Measurements from ENCODE around the gene RHOBTB1. TPM values are rescaled to one million over a fixed set of nuclear protein-coding genes. Genes with fewer than 3 reads are reported as not detected.

Gene RHOBTB1
- polyA plus RNA-seq, 1 experiment, result 17.3 TPM

DNA sequence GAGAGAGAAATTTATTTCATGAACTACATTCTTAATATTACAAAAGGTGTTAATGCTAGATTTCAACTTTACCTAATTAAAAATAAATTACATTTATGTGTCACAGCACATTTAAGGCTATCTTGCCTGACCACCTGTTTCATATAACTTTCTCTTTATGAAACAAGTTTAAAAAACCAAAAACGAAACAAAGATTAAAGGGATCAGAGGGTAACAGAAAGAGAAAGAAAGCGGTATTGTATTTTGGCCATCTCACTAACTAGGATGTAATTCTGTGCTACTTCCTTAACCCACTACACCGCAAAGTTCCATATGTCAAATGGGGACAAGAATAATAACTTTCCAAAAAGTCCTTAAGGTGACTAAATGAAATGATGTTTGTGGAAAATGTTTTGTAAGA is 6.3 kb upstream of the RHOBTB1 start:
- POLR2A ChIA-PET, result interaction anchor here (0.7 kb wide), 1 partner anchor 18 kb away, joined by 5 read pairs; no protein-coding TSS in a partner anchor
- no peak for DNase-seq (ENCODE audit: low read depth)
- no peaks in the 10 kb centered on the region for H3K27me3 ChIP-seq (ENCODE audit: control insufficient read depth, insufficient read depth, low read length)
- TF ChIP-seq, protein P1, sequence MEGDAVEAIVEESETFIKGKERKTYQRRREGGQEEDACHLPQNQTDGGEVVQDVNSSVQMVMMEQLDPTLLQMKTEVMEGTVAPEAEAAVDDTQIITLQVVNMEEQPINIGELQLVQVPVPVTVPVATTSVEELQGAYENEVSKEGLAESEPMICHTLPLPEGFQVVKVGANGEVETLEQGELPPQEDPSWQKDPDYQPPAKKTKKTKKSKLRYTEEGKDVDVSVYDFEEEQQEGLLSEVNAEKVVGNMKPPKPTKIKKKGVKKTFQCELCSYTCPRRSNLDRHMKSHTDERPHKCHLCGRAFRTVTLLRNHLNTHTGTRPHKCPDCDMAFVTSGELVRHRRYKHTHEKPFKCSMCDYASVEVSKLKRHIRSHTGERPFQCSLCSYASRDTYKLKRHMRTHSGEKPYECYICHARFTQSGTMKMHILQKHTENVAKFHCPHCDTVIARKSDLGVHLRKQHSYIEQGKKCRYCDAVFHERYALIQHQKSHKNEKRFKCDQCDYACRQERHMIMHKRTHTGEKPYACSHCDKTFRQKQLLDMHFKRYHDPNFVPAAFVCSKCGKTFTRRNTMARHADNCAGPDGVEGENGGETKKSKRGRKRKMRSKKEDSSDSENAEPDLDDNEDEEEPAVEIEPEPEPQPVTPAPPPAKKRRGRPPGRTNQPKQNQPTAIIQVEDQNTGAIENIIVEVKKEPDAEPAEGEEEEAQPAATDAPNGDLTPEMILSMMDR (IDR thresholded peaks at IDR 0.05; ENCODE audit: insufficient read depth, low read depth, low read length), result no peak
- CTCF ChIA-PET, result no interaction called here
- H3K4me3 ChIP-seq (ENCODE audit: low read depth, low read length), result no peak overlapping the region
- no peaks in the 10 kb centered on the region for H3K36me3 ChIP-seq (ENCODE audit: control insufficient read depth, insufficient read depth, low read length)

DNA sequence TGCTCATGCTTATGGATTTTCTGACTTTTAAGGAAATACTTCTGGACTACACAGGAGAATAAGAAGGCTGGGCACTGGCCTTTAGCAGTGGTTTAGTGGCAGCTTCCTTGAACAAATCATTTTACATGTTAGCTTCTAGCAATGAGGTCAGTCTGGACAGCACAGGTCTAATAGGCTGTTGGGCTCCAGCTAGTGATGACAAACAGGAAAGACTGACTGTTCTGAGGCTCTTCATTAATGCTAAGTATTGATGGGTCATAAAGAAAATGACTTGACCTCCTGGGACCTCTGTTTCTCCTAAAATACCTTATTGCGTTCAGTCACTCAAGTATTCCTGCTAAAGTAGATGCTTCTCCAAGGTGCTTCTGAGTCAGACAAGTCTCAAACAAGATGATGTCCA is 4.9 kb upstream of the RHOBTB1 start:
- no peak overlapping the region for H3K4me3 ChIP-seq (ENCODE audit: low read depth, low read length)
- ChIA-PET CTCF (interaction anchor here (0.9 kb wide), 1 partner anchor 22 kb away, joined by 3 read pairs; no protein-coding TSS in a partner anchor), POLR2A (no interaction called here)
- TF ChIP-seq, protein P1 (IDR thresholded peaks at IDR 0.05; ENCODE audit: insufficient read depth, low read depth, low read length), result no peak
- no peaks in the 10 kb centered on the region for H3K27me3 ChIP-seq (ENCODE audit: control insufficient read depth, insufficient read depth, low read length)
- no peaks in the 10 kb centered on the region for H3K36me3 ChIP-seq (ENCODE audit: control insufficient read depth, insufficient read depth, low read length)
- DNase-seq (ENCODE audit: low read depth), result no peak

DNA sequence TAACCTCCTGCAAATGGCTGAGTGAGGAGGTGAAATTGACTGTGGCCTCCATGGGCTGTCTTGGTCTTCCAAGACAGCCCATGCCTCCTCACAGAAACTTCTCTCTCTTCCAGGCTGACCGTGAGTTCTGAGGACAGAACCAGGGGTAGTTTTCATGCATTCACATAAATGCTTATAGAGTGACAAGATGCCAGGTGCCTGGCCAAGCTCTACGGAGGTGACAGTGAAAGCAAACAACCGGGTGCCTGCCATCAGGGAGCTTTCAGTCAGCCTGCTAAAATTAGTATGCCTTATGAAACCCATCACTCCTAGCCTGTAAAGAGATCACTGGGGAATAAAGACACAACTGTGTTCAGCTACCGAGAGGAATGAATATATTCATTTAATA is 919 bp upstream of the RHOBTB1 start:
- POLR2A ChIA-PET, result interaction anchor here (0.6 kb wide), 1 partner anchor 1152 kb away, joined by 3 read pairs; no protein-coding TSS in a partner anchor
- TF ChIP-seq, protein P1 (IDR thresholded peaks at IDR 0.05; ENCODE audit: insufficient read depth, low read depth, low read length), result no peak
- CTCF ChIA-PET, result interaction anchor here (1.2 kb wide), 1 partner anchor 13 kb away, joined by 3 read pairs; no protein-coding TSS in a partner anchor
- Histone ChIP-seq H3K4me3 (ENCODE audit: low read depth, low read length) (peak overlapping the region; percentile 83), H3K27me3 (ENCODE audit: control insufficient read depth, insufficient read depth, low read length) (no peaks in the 10 kb centered on the region), H3K36me3 (ENCODE audit: control insufficient read depth, insufficient read depth, low read length) (no peaks in the 10 kb centered on the region)
- DNase-seq (ENCODE audit: low read depth), result no peak

DNA sequence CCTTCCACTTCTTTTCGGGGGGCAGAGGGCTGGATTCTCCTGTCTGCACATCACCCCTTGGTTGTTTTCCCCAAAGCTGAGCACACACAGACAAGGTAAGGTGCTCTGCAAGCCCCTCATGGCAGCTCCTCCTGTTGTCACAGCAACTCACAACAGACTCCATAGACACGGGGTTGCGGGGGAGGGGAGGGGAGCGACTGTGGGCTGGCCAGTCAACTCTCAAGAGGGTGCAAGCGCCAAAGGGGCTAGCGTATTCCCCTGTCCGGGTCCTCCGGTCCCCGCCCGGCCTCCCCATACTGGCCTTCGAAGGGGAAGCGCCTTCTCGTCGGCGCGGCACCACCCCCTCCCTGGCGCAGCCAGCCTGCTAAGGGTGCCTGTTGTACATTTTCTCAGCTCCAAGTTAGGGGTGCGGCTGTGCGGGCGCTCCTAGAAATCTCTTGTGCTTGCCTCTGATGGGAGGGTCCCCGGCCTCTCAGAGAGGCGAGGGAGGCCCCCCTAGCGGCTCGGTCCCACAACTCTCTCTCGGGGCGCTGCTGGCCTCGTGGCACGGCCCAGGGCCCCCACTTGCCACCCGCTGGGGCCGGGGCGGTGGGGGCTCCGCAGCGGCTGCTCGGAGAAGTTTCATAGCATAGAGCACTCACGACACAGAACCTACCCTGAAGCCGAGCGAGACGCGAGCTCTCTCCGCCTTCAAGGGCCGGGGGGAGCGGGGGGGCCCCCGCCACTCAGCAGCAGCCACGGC is 498 bp downstream of the RHOBTB1 start:
- CTCF ChIA-PET, result interaction anchor here (0.8 to 1.8 kb wide), 5 partner anchors 11 to 129 kb away, joined by 3 to 6 read pairs (median 6); no protein-coding TSS in a partner anchor
- POLR2A ChIA-PET, result interaction anchor here (0.5 to 0.6 kb wide), 3 partner anchors 21 to 134 kb away, joined by 3 to 4 read pairs (median 3); no protein-coding TSS in a partner anchor
- TF ChIP-seq, protein P1 (IDR thresholded peaks at IDR 0.05; ENCODE audit: insufficient read depth, low read depth, low read length), result no peak
- DNase-seq (ENCODE audit: low read depth), result no peak
- Histone ChIP-seq H3K27me3 (ENCODE audit: control insufficient read depth, insufficient read depth, low read length) (no peaks in the 10 kb centered on the region), H3K4me3 (ENCODE audit: low read depth, low read length) (peak overlapping the region; percentile 83), H3K36me3 (ENCODE audit: control insufficient read depth, insufficient read depth, low read length) (no peaks in the 10 kb centered on the region; the same call in 1 of the 2 replicates)

DNA sequence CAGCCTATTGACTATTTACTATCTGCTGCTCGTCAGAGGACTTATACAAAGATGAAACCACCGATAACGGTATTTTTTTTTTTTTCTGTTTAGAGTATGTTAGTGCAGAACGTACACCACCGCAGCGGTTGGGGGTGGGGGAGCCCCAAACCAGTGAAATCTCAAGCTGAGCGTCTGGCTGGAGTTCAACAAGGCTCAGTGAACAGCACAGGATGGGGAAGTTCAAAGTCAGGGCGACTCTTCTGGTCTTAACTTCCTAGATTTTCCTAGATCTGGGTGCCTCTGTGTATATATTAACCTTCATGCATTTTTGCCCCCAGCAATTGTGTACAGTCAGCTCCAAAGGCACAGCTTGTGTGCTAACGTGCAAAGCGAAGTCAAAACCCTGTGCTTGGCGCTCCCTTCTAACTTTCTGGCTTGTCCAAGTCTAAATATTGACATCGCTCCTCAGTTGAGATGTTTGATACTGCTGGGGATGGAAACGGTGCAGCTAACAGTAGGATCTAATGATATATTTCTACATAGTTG is 1.1 kb downstream of the RHOBTB1 start:
- ChIA-PET CTCF (interaction anchor here (0.6 to 1.8 kb wide), 6 partner anchors 10 to 128 kb away, joined by 3 to 6 read pairs (median 4); no protein-coding TSS in a partner anchor), POLR2A (interaction anchor here (0.6 kb wide), 1 partner anchor 22 kb away, joined by 3 read pairs; no protein-coding TSS in a partner anchor)
- TF ChIP-seq, protein P1 (IDR thresholded peaks at IDR 0.05; ENCODE audit: insufficient read depth, low read depth, low read length), result no peak
- Histone ChIP-seq H3K4me3 (ENCODE audit: low read depth, low read length) (peak overlapping the region; percentile 83), H3K27me3 (ENCODE audit: control insufficient read depth, insufficient read depth, low read length) (no peaks in the 10 kb centered on the region), H3K36me3 (ENCODE audit: control insufficient read depth, insufficient read depth, low read length) (no peaks in the 10 kb centered on the region; the same call in none of the 2 replicates)
- no peak for DNase-seq (ENCODE audit: low read depth)

Measured in BJ (cell line).